Muscle layer of duodenum (tissue), 2 donors: ENCODE measurements around the gene SDC1.

Experiments used
- H3K27ac ChIP-seq: one replicate; pipeline ENCODE4 v1.7.0; 2013; ENCODE audit warnings: mild to moderate bottlenecking, low read length
- H3K27me3 ChIP-seq: one replicate; pipeline ENCODE4 v1.7.0; 2013; ENCODE audit warnings: low read depth, mild to moderate bottlenecking, control low read depth, low read length
- H3K36me3 ChIP-seq, 2 donors: one replicate each; pipeline ENCODE4 v1.7.0; 2013; ENCODE audit warnings: low read length in 2 of 2, control low read depth in 1 of 2, mild to moderate bottlenecking in 1 of 2; ENCODE audit not compliant: insufficient read depth in 2 of 2, control insufficient read depth in 1 of 2
- H3K4me1 ChIP-seq, 2 donors: one replicate each; pipeline ENCODE4 v1.7.0; 2013; ENCODE audit warnings: low read length in 2 of 2, mild to moderate bottlenecking in 2 of 2, control low read depth in 1 of 2, moderate library complexity in 1 of 2; ENCODE audit not compliant: insufficient read depth in 2 of 2, control insufficient read depth in 1 of 2
- H3K4me3 ChIP-seq, 2 donors: one replicate each; pipeline ENCODE4 v1.7.0; 2013; ENCODE audit warnings: low read length in 2 of 2, low read depth in 1 of 2, mild to moderate bottlenecking in 1 of 2
- H3K9me3 ChIP-seq, 2 donors: one replicate each; pipeline ENCODE4 v1.7.0; 2013; ENCODE audit warnings: low read length in 2 of 2, control low read depth in 1 of 2, mild to moderate bottlenecking in 1 of 2; ENCODE audit not compliant: control insufficient read depth in 1 of 2
- donor health status: healthy.

SDC1 gene

DNA sequence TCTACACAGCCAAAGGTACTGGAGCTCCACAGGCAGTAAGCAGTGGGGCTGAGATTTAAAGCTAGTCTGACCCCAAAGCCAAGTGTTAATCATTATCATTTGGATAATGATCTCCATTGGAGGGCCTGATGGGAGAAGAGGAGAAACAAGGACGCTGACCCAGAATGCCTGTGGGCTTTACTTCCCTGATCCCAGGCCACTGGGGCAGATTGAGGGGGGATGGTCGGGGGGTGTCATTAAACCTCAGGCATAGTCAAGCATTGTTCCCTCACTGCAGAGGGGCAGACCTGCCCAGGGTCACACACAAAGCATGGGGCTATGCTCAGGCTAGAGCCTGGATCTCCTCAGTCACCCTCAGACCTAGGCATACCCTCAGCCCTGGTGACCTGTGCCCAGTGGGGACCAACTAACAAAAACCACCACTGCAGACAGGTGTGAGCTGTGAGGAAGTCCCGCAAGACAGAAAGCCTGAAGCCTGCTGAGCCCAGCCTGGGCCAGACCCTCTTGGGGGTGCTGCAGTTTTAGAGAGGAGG, 53.4 kb downstream of the SDC1 start:
- Histone ChIP-seq H3K36me3 (no peaks in the 10 kb centered on the region), H3K4me3 (no peak overlapping the region), H3K27me3 (no peaks in the 10 kb centered on the region), H3K4me1 (no peaks in the 10 kb centered on the region), H3K27ac (no peak overlapping the region), H3K9me3 (no peaks in the 10 kb centered on the region)

DNA sequence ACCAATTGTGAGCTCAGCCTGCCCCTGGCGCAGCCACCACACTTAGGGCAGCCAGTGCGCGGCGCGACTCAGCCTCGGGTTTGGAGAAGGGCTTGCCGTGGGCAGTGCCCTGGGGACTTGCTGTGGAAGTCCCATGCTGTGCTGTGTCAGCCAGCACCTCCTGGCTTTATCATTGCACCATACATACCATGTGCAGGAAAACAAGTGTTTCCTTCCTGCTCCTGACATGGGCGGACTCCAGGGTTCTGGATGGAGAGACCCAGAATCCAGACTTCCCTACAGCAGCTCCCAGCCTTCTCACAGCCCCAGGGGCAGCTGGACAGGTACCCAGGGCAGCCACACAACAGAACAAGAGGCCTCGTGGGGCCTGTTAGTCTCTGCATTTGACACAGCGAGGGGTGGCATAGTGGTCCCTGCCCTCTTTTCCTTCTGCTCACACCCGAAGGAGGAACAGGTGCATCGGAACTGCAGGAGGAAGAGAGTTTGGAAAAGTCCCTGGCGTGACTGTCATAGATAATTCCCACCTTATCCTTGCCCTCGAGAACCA, 54.2 kb downstream of the SDC1 start:
- H3K4me1 ChIP-seq = no peaks in the 10 kb centered on the region
- no peak overlapping the region for H3K27ac ChIP-seq
- no peaks in the 10 kb centered on the region for H3K9me3 ChIP-seq
- H3K4me3 ChIP-seq = no peak overlapping the region
- no peaks in the 10 kb centered on the region for H3K27me3 ChIP-seq
- no peaks in the 10 kb centered on the region for H3K36me3 ChIP-seq

- Histone ChIP-seq H3K36me3 (no peaks in the 10 kb centered on the region), H3K27ac (no peak overlapping the region), H3K4me3 (no peak overlapping the region), H3K27me3 (no peaks in the 10 kb centered on the region), H3K9me3 (no peaks in the 10 kb centered on the region), H3K4me1 (no peaks in the 10 kb centered on the region)
These were observed 54.9 kb downstream of the SDC1 start for GRCh38 chr2:20169796-20170703.

DNA sequence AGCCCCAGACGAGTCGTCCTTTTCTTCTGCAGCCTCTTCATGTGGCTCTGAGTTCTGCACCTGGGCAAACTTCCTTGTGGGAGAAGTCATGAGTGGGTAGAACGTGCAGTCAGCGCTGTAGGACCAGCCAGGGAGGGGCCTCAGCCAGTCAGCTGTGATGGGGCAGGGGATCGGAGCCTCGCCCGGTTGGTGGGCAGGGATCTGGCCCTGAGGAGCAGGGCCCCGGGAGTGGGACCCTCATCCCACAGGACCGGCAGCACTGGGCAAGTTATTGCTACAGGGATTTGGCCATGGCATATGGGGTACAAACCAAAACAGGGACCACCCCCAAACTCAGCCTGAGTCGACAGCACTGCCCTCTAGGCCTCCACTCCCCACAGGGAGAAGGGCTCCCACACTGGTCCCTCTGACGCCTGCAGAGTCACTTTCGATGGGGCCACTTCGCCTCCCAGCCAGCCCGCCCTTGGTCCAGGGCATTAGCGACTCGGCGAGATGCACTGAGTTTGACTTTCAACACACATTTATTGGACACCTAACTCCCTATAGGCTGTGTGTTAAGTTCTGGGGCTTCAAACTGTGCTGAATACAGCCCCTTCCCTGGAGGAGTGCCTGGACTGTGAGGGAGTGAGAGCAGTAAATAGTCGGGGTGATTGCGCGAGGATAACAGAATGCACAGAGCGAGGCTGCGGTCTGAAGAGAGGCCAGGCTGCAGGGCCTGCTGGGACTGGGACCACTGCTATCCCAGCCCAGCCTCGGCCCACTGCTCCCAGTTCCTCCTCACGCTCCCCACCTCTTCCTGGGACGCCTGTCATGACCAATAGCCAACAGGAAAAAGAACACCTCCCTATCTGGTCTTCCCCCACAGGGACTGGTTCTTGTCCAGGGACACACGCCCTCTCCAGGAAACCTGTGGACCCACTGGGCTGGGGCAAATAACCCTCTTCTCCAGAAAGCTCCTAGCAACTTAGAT, 55.9 kb downstream of the SDC1 start:
- Histone ChIP-seq H3K4me1 (no peaks in the 10 kb centered on the region), H3K27me3 (no peaks in the 10 kb centered on the region), H3K27ac (no peak overlapping the region), H3K9me3 (no peaks in the 10 kb centered on the region), H3K4me3 (no peak overlapping the region), H3K36me3 (no peaks in the 10 kb centered on the region)

DNA sequence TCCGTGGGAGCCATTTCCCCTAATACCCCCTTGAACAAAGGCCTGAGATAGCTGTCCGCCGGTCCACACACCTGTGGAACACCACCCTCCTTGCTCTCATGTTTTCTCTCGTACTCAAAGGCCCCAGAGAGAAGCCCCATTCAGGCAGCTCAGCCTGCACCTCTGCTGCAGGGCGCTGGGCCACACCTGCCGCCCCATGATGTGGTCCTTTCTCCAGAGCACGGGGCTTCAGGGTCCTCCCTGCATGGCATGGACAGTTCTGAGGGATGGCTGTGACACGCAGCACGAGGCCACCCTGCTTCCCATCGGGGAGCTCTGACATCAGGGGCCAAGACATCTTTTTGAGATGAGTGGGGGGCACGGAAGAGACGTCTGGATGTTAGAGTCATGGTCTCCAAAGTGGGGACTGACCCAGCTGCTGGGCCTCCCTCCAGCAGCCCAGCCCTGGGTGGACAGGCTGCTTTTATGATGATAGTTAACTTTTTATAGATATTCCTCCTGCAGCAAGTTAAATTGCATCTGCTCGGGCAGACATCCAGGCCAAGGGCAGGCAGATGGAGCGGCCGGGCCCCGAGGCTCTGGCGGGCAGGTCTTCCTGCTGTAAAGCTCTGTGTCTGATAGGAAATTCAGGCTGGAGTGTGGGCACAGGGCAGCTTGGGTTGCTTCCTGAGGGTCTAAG, 56.7 kb downstream of the SDC1 start:
- Histone ChIP-seq H3K9me3 (no peaks in the 10 kb centered on the region), H3K27ac (no peak overlapping the region), H3K27me3 (no peaks in the 10 kb centered on the region), H3K36me3 (no peaks in the 10 kb centered on the region), H3K4me3 (no peak overlapping the region), H3K4me1 (no peaks in the 10 kb centered on the region)

- H3K4me3 ChIP-seq = no peak overlapping the region
- no peaks in the 10 kb centered on the region for H3K9me3 ChIP-seq
- no peak overlapping the region for H3K27ac ChIP-seq
- no peaks in the 10 kb centered on the region for H3K4me1 ChIP-seq
- H3K27me3 ChIP-seq = no peaks in the 10 kb centered on the region
- H3K36me3 ChIP-seq = no peaks in the 10 kb centered on the region
These were observed 57.6 kb downstream of the SDC1 start for GRCh38 chr2:20167356-20167755.

DNA sequence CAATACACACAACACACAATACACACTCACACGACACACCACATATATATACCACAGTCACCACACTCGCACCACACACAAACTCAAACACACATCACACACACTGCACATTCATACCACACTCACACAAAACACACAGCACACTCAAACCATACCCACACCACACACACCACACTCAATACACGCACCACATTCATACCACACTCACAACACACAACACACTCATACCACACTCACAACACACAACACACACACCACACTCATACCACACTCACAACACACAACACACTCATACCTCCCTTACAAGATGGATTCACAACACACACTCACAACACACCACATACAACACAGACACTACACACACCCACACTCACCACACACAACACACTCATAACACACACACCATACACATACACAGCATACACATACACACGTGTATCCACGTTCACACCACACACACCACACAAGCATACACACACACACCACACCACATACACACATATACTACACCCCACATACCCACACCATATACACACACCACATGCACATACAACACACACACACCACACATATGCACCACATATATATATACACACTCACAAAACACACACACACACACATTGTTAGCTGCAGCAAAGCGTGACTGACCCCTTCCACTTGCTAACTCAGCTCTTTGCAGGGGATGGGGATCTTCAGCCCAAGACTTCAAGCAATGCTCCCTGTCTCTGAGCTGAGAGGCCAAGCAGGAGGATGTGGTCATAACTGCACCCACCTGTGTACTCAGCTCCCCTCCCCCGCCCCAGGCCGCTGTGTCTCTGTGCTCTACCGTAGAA, 59.0 kb downstream of the SDC1 start:
- no peak overlapping the region for H3K4me3 ChIP-seq
- H3K27me3 ChIP-seq = no peaks in the 10 kb centered on the region
- no peaks in the 10 kb centered on the region for H3K4me1 ChIP-seq
- H3K9me3 ChIP-seq = no peaks in the 10 kb centered on the region
- no peak overlapping the region for H3K27ac ChIP-seq
- no peaks in the 10 kb centered on the region for H3K36me3 ChIP-seq

DNA sequence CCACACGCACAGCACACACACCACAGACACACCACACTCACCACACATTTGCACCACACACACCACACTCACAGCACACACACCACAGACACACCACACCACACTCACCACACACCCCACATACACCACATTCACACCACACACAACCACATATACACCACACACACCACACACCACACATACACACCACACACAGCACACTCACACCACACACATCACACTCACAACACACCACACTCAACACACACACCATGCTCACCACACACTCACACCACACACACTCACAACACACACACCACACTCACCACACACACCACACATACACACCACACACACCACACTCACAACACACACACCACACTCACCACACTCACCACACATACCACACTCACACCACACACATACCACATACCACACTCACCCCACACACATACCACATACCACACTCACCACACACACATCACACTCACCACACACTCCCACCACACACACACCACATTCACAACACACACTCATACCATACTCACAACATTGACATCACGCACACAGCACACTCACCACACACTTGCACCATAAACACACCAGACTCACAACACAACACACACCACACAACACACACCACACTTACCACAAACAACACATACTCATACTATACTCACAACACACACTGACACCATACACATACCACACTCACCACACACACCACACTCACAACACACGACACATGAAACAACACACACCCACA, 60.0 kb downstream of the SDC1 start:
- Histone ChIP-seq H3K36me3 (no peaks in the 10 kb centered on the region), H3K4me1 (no peaks in the 10 kb centered on the region), H3K4me3 (no peak overlapping the region)

GRCh38 chr2:20164061-20164733, 60.7 kb downstream of the SDC1 start:
- H3K9me3 ChIP-seq = no peaks in the 10 kb centered on the region
- no peaks in the 10 kb centered on the region for H3K4me1 ChIP-seq
- H3K27me3 ChIP-seq = no peaks in the 10 kb centered on the region
- no peak overlapping the region for H3K4me3 ChIP-seq
- no peak overlapping the region for H3K27ac ChIP-seq
- H3K36me3 ChIP-seq = no peaks in the 10 kb centered on the region

More for the DNA sequence above, 60.0 kb downstream of the SDC1 start:
- H3K9me3 ChIP-seq = no peaks in the 10 kb centered on the region
- H3K27ac ChIP-seq = no peak overlapping the region
- H3K27me3 ChIP-seq = no peaks in the 10 kb centered on the region
